Measurements from ENCODE around the gene SLC47A1. TPM values are rescaled to one million over a fixed set of nuclear protein-coding genes. Genes with fewer than 3 reads are reported as not detected.

SLC47A1 gene
- total and polyA plus RNA-seq, 2 of the 13 experiments (the other 11 are each of a cell fraction or from before 2014, with no cell fraction given): 42.1 to 67.5 TPM

DNA sequence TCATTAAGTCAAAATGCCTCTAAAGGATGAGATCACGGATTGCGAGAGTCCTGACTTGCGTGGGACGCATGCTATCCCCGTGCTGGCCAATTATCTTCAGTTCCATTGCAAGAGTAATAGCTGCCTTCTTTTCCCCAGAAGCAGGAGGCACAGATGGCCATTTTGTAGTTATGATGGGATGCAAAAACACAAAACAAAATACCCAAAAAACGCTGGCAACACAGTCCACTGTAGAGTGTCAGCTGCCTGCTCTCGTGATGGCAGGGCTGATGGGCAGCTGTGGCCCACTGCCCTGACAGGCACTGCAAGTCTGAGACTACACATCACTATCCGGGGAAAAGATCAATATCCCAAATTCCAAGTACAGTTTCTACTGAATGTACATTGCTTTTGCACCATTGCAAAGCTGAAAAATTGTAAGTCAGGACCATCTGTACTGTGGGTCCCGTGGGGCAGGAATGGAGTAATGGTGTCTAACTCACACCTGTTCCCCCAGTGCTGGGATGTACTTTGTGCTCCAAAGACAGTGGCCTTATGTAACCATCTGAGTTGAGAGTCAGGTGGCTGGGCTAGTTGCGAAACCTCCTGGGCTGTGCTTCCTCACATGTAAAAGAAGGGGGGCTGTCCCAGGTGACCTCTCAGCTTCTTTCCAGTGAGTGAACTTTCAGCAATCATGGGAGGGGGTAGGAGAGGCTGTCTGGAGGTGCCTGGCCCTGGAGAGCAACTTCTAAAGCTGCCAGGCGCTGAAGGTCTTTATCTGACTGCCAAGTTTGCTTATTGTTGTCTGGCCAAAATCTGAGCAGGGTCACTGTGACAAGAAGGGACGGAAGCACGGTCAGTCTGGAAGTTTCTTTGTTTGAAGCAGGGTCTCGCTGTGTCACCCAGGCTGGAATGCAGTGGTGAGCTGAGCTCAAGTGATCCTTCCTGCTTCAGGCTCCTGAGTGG lies 4.7 kb downstream of the SLC47A1 start (continued):
- TF ChIP-seq, protein P1, sequence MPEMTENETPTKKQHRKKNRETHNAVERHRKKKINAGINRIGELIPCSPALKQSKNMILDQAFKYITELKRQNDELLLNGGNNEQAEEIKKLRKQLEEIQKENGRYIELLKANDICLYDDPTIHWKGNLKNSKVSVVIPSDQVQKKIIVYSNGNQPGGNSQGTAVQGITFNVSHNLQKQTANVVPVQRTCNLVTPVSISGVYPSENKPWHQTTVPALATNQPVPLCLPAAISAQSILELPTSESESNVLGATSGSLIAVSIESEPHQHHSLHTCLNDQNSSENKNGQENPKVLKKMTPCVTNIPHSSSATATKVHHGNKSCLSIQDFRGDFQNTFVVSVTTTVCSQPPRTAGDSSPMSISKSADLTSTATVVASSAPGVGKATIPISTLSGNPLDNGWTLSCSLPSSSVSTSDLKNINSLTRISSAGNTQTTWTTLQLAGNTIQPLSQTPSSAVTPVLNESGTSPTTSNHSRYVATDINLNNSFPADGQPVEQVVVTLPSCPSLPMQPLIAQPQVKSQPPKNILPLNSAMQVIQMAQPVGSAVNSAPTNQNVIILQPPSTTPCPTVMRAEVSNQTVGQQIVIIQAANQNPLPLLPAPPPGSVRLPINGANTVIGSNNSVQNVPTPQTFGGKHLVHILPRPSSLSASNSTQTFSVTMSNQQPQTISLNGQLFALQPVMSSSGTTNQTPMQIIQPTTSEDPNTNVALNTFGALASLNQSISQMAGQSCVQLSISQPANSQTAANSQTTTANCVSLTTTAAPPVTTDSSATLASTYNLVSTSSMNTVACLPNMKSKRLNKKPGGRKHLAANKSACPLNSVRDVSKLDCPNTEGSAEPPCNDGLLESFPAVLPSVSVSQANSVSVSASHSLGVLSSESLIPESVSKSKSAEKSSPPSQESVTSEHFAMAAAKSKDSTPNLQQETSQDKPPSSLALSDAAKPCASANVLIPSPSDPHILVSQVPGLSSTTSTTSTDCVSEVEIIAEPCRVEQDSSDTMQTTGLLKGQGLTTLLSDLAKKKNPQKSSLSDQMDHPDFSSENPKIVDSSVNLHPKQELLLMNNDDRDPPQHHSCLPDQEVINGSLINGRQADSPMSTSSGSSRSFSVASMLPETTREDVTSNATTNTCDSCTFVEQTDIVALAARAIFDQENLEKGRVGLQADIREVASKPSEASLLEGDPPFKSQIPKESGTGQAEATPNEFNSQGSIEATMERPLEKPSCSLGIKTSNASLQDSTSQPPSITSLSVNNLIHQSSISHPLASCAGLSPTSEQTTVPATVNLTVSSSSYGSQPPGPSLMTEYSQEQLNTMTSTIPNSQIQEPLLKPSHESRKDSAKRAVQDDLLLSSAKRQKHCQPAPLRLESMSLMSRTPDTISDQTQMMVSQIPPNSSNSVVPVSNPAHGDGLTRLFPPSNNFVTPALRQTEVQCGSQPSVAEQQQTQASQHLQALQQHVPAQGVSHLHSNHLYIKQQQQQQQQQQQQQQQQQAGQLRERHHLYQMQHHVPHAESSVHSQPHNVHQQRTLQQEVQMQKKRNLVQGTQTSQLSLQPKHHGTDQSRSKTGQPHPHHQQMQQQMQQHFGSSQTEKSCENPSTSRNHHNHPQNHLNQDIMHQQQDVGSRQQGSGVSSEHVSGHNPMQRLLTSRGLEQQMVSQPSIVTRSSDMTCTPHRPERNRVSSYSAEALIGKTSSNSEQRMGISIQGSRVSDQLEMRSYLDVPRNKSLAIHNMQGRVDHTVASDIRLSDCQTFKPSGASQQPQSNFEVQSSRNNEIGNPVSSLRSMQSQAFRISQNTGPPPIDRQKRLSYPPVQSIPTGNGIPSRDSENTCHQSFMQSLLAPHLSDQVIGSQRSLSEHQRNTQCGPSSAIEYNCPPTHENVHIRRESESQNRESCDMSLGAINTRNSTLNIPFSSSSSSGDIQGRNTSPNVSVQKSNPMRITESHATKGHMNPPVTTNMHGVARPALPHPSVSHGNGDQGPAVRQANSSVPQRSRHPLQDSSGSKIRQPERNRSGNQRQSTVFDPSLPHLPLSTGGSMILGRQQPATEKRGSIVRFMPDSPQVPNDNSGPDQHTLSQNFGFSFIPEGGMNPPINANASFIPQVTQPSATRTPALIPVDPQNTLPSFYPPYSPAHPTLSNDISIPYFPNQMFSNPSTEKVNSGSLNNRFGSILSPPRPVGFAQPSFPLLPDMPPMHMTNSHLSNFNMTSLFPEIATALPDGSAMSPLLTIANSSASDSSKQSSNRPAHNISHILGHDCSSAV (CRISPR knock-in tag; IDR thresholded peaks at IDR 0.05; ENCODE audit: borderline replicate concordance): no peak
- TF ChIP-seq TGIF2 (CRISPR knock-in tag; IDR thresholded peaks at IDR 0.05) (peak; percentile 93), MIER3 (CRISPR knock-in tag; IDR thresholded peaks at IDR 0.05; ENCODE audit: borderline replicate concordance) (peak; percentile 95; the same call in 1 of the 2 replicates), ZNF577 (CRISPR knock-in tag; IDR thresholded peaks at IDR 0.05; ENCODE audit: borderline replicate concordance, low read depth) (no peak), ZNF20 (CRISPR knock-in tag; IDR thresholded peaks at IDR 0.05) (no peak), ZFP90 (CRISPR knock-in tag; IDR thresholded peaks at IDR 0.05; ENCODE audit: borderline replicate concordance) (peak; percentile 37; the same call in 1 of the 2 replicates), TBX3 (IDR thresholded peaks at IDR 0.05; ENCODE audit: borderline replicate concordance) (peak; percentile 38; the same call in 1 of the 2 replicates), KAT2B (IDR thresholded peaks at IDR 0.05; ENCODE audit: borderline replicate concordance, low read depth, low read length) (no peak), KLF12 (CRISPR knock-in tag; IDR thresholded peaks at IDR 0.05; ENCODE audit: borderline replicate concordance) (no peak), KLF15 (CRISPR knock-in tag; IDR thresholded peaks at IDR 0.05; ENCODE audit: borderline replicate concordance) (no peak; the same call in 1 of the 2 replicates), TAF1 (CRISPR knock-in tag; IDR thresholded peaks at IDR 0.05) (peak; percentile 13; the same call in 1 of the 2 replicates), CREB1 (IDR thresholded peaks at IDR 0.05) (no peak), CREB1 (CRISPR knock-in tag; IDR thresholded peaks at IDR 0.05) (peak; percentile 55; the same call in 1 of the 2 replicates), FOXA3 (CRISPR knock-in tag; IDR thresholded peaks at IDR 0.05) (peak; percentile 77), SPEN (CRISPR knock-in tag; IDR thresholded peaks at IDR 0.05; ENCODE audit: low read depth) (peak; percentile 80)
- TF ChIP-seq, protein P2, sequence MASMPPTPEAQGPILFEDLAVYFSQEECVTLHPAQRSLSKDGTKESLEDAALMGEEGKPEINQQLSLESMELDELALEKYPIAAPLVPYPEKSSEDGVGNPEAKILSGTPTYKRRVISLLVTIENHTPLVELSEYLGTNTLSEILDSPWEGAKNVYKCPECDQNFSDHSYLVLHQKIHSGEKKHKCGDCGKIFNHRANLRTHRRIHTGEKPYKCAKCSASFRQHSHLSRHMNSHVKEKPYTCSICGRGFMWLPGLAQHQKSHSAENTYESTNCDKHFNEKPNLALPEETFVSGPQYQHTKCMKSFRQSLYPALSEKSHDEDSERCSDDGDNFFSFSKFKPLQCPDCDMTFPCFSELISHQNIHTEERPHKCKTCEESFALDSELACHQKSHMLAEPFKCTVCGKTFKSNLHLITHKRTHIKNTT (CRISPR knock-in tag; IDR thresholded peaks at IDR 0.05): no peak
- TF ChIP-seq, protein P3, sequence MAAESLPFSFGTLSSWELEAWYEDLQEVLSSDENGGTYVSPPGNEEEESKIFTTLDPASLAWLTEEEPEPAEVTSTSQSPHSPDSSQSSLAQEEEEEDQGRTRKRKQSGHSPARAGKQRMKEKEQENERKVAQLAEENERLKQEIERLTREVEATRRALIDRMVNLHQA (CRISPR knock-in tag; IDR thresholded peaks at IDR 0.05): no peak
- TF ChIP-seq, protein P4, sequence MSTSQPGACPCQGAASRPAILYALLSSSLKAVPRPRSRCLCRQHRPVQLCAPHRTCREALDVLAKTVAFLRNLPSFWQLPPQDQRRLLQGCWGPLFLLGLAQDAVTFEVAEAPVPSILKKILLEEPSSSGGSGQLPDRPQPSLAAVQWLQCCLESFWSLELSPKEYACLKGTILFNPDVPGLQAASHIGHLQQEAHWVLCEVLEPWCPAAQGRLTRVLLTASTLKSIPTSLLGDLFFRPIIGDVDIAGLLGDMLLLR (CRISPR knock-in tag; IDR thresholded peaks at IDR 0.05): no peak
